ENCODE data around the gene ARMH3. TPM values are rescaled to one million over a fixed set of nuclear protein-coding genes. Genes with fewer than 3 reads are reported as not detected.

Gene ARMH3
- total RNA-seq, 4 donors from 2014 or later = 11.5 to 29.7 (median 19.5) TPM

GRCh38 chr10:101920546-101920945, 135.4 kb downstream of the ARMH3 start:
- Histone ChIP-seq H3K36me3 (no peaks in the 10 kb centered on the region), H3K27me3 (no peaks in the 10 kb centered on the region), H3K27ac (no peak overlapping the region), H3K4me1 (no peaks in the 10 kb centered on the region), H3K4me3 (no peak overlapping the region), H3K9me3 (no peaks in the 10 kb centered on the region)
- TF ChIP-seq POLR2AphosphoS5 (IDR thresholded peaks at IDR 0.05) (no peak), POLR2A (IDR thresholded peaks at IDR 0.05) (no peak), EP300 (IDR thresholded peaks at IDR 0.05; ENCODE audit: low read depth) (no peak)
- TF ChIP-seq, protein P1, sequence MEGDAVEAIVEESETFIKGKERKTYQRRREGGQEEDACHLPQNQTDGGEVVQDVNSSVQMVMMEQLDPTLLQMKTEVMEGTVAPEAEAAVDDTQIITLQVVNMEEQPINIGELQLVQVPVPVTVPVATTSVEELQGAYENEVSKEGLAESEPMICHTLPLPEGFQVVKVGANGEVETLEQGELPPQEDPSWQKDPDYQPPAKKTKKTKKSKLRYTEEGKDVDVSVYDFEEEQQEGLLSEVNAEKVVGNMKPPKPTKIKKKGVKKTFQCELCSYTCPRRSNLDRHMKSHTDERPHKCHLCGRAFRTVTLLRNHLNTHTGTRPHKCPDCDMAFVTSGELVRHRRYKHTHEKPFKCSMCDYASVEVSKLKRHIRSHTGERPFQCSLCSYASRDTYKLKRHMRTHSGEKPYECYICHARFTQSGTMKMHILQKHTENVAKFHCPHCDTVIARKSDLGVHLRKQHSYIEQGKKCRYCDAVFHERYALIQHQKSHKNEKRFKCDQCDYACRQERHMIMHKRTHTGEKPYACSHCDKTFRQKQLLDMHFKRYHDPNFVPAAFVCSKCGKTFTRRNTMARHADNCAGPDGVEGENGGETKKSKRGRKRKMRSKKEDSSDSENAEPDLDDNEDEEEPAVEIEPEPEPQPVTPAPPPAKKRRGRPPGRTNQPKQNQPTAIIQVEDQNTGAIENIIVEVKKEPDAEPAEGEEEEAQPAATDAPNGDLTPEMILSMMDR (IDR thresholded peaks at IDR 0.05) = no peak
- intact Hi-C loops (cut with DNase I; ENCODE audit: low total_unique reads) (no loop called here), in situ Hi-C loops (cut with MboI; ENCODE audit: low pct_ligation_motif_present in 1 of 4, low pct_unique_long_range_greater_than_20kb in 1 of 4, low sequenced_read_pairs in 3 of 4) (no loop called here)
- no peak for DNase-seq

GRCh38 chr10:101919026-101919770, 136.8 kb downstream of the ARMH3 start:
- DNase-seq = no peak
- WGBS, 2 donors (ENCODE audit: low coverage in 1 of 2) = 86 to 87% methylated on average over 8 of the region's 8 CpGs
- Histone ChIP-seq H3K9me3 (no peaks in the 10 kb centered on the region), H3K36me3 (no peaks in the 10 kb centered on the region), H3K4me1 (no peaks in the 10 kb centered on the region), H3K27me3 (no peaks in the 10 kb centered on the region), H3K4me3 (no peak overlapping the region), H3K27ac (no peak overlapping the region)
- in situ Hi-C loops (cut with MboI; ENCODE audit: low pct_ligation_motif_present in 1 of 4, low pct_unique_long_range_greater_than_20kb in 1 of 4, low sequenced_read_pairs in 3 of 4) = no loop called here
- intact Hi-C loops (cut with DNase I; ENCODE audit: low total_unique reads) = no loop called here
- TF ChIP-seq POLR2A (IDR thresholded peaks at IDR 0.05) = no peak
- no peak for TF ChIP-seq POLR2AphosphoS5 (IDR thresholded peaks at IDR 0.05)
- TF ChIP-seq, protein P1 (IDR thresholded peaks at IDR 0.05) = no peak
- no peak for TF ChIP-seq EP300 (IDR thresholded peaks at IDR 0.05; ENCODE audit: low read depth)

DNA sequence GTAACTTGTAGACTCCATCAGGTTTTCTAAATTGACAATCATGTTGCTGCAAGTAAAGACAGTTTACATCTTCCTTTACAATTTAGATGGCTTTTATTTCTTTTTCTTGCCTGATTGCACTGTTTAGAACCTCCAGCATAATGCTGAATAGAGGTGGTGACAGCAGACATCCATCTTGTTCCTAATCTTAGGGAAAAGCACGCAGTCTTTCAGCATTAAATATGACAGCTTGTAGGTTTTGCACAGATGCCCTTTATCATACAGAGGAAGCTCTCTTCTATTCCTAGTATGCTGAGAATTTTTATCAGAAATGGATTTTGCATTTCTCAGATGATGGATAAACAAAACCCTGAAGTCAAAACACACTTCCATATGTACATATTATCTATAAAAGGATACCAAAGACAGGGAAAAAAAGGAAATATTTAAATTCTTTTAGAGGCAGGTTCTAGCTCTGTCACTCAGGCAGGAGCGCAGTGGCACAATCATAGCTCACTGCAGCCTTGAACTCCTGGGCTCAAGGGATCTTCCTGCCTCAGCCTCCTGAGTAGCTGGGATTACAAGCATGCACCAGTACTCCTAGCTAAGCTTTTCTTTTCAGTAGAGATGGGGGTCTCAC, 143.3 kb downstream of the ARMH3 start:
- no peak overlapping the region for H3K4me3 ChIP-seq
- TF ChIP-seq POLR2AphosphoS5 (IDR thresholded peaks at IDR 0.05) (no peak), EP300 (IDR thresholded peaks at IDR 0.05; ENCODE audit: low read depth) (no peak), POLR2A (IDR thresholded peaks at IDR 0.05) (no peak)
- TF ChIP-seq, protein P1 (IDR thresholded peaks at IDR 0.05) = no peak
- H3K36me3 ChIP-seq = no peaks in the 10 kb centered on the region
- in situ Hi-C loops (cut with MboI; ENCODE audit: low pct_ligation_motif_present in 1 of 4, low pct_unique_long_range_greater_than_20kb in 1 of 4, low sequenced_read_pairs in 3 of 4) = no loop called here
- no peak for DNase-seq
- H3K27ac ChIP-seq = no peak overlapping the region
- H3K4me1 ChIP-seq = no peaks in the 10 kb centered on the region
- no peaks in the 10 kb centered on the region for H3K27me3 ChIP-seq
- WGBS, 2 donors (ENCODE audit: low coverage in 1 of 2) = 89 to 100% methylated on average over 2 of the region's 2 CpGs
- intact Hi-C loops (cut with DNase I; ENCODE audit: low total_unique reads) = no loop called here
- no peaks in the 10 kb centered on the region for H3K9me3 ChIP-seq

DNA sequence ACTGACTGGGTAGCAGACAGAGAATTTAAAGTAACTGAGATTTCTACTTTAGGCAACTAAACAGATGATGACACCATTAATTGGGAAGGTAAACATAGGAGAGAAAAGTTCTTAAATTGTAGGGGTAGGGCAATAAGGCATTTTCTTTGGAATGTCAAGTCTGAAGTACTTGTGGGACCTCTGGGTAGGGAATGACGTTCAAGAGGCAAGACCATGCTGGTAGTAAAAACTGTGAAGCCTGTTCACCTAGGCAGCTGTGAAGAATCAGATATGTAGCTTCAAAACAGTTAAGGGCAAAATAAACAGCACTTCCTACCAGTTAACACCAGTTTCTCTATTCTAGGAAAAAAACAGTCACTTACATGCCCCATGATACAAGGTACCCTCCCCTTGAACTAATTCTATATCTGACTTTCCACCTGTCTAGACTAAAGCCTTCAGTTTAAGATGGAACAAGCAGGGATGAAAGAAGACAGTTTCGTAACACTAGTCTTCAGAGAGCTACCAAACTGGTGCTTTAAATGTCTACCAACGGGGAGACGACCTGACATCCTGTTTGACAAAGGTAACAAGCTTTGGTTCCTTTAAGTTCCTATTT, 149.3 kb downstream of the ARMH3 start:
- Histone ChIP-seq H3K4me1 (peaks cover 0 to 4% (median 0%) of the 10 kb centered on the region in 4 donors), H3K27ac (no peak overlapping the region), H3K36me3 (peaks cover 0 to 4% (median 0%) of the 10 kb centered on the region in 4 donors), H3K4me3 (no peak overlapping the region), H3K9me3 (no peaks in the 10 kb centered on the region), H3K27me3 (no peaks in the 10 kb centered on the region)
- in situ Hi-C loops (cut with MboI; ENCODE audit: low pct_ligation_motif_present in 1 of 4, low pct_unique_long_range_greater_than_20kb in 1 of 4, low sequenced_read_pairs in 3 of 4) = no loop called here
- intact Hi-C loops (cut with DNase I; ENCODE audit: low total_unique reads) = no loop called here
- 82 to 91% methylated on average over 3 to 4 of the region's 4 CpGs for WGBS, 2 donors (ENCODE audit: low coverage in 1 of 2)
- no peak for DNase-seq
- no peak for TF ChIP-seq POLR2AphosphoS5 (IDR thresholded peaks at IDR 0.05)
- no peak for TF ChIP-seq POLR2A (IDR thresholded peaks at IDR 0.05)
- TF ChIP-seq EP300 (IDR thresholded peaks at IDR 0.05; ENCODE audit: low read depth) = no peak
- TF ChIP-seq, protein P1 (IDR thresholded peaks at IDR 0.05) = no peak
